IPS-NIHi11 (cell line): ENCODE results near the gene ELOVL6.
A peak's percentile ranks its signal among the peaks of the same experiment; 100 is the strongest.
"Not testable (repeated sequence)": the region's sequence is repeated elsewhere in the genome, so short reads cannot be mapped to it uniquely, and the experiment has no call there.

Experiments
- DNase-seq: peaks from one replicate; pipeline ENCODE4 v3.0.0; 2012; ENCODE audit warnings: mixed read lengths, low spot score

Gene ELOVL6, protein sequence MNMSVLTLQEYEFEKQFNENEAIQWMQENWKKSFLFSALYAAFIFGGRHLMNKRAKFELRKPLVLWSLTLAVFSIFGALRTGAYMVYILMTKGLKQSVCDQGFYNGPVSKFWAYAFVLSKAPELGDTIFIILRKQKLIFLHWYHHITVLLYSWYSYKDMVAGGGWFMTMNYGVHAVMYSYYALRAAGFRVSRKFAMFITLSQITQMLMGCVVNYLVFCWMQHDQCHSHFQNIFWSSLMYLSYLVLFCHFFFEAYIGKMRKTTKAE

DNA sequence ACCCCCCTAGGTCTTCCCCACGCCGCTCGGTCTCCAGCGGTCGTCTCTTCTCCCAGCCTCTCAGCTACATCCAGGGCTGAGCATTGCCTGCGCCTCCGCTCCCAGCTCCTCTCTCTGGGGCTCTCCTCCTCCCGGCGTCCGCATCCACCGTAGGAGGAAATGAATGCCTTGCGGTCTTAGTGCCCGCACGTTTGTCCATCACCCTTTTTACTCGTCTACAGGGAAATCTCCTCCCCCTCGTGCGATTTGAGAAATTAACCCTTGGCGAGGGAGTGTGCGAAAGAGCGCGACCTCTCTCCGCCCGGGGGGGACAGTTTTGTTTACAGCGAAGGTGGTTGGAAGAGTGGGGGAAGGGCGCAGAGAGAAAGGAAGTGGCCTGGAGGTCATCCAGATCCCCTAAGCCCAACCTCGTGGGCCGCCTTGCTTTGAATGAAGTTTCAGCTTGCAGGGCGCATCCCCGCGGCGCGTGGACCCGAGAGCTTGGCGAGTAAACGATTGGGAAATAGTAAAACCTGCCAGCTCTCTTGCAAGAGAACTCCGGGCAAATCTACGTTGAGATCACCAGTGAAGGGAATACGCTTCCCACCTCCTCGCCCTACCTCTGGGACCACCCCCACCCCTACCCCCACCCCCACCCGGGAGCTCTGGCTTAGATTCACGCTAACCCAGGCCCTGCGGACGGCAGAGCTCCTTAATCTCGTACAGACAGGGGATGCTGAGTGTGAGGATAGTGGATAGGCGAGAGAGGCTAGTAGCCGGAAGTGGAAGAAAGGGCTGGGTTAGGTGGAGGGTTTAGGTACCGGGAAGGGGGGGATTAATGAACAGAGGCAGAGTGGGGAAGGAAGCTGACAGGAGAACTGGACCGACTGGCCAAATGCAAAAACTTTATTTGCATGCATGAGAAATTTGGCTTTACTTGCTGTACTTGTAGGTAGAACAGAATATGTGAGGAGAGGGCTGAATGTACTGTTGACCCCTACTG, at the start of gene ELOVL6:
Gene ELOVL6 (minus strand): TSS at position 181 of the 982 bp plus-strand sequence. CDS start 280 bp downstream, outside the sequence.
- DNase-seq, result peak; percentile 74

DNA sequence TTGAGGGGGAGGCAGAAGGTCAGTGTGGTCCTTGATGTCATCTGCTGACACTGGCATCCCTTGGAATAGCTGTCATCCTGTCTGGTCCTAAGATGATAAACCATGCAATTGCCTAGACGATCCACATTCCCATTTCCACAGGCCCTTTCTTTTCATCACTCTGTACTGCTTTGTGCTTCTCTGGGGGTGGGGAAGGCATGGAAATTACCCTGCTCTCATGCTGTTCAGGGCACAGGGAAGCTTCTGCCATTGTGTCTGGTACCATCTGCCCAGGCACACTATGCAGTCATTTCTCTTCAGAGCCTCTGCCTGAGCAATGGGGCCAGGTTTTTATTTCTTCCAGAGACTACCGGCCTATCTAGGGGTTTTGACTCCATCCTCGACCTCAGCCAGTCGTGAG, 49.7 kb upstream of the ELOVL6 start:
- DNase-seq, result no peak

DNA sequence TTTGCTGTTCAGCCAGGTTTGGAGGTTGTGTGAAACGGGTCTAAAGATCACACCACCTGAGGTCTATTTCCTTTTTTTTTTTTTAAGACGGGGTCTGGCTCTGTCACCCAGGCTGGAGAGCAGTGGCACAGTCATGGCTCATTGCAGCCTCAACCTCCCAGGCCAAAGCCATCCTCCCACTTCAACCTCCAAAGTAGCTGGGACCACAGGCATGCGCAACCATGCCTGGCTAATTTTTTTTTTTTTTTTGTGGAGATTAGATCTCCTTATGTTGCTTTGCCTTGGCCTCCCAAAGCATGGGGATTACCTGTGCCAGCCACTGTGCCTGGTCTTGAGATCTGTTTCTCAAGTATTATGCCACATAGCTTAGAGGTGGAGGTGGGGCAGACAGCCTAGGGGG, 49.2 kb upstream of the ELOVL6 start:
- DNase-seq, result no peak

DNA sequence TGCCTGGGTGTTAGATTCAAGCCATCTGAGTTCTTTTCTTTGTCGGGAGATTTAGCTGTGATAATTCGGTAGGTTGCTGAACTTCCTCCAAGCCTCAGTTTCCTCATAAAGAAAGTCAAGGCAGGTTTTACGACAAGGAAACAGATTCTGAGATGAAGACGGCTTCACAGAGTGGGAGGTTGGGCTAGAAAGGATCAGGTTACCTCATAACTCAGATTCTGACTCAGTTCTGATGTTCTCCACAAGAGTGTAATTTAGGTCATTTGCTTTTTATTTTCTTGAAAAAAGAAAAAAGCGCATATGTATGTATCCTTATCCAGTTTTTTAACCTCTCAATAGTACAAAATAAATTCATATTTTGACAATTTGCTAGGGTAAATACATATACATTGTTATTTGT, 47.2 kb upstream of the ELOVL6 start:
- DNase-seq, result no peak

DNA sequence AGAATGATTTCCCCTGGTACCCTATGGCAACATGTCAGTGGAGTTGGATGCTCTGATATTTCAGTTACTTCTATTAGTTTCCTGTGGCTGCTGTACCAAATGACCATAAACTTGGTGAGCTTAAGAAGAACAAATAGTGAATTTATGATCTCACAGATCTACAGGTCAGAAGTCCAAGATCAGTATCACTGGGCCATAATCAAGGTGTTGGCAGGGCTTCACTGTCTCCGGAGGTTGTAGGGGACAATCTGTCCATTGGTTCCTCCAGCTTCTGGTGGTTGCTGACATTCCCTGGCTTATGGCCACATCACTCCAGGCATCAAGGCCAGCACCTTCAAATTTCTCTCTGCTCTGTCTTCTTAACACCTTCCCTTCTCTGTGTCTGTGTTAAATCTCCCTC, 37.9 kb upstream of the ELOVL6 start:
- DNase-seq, result no peak

DNA sequence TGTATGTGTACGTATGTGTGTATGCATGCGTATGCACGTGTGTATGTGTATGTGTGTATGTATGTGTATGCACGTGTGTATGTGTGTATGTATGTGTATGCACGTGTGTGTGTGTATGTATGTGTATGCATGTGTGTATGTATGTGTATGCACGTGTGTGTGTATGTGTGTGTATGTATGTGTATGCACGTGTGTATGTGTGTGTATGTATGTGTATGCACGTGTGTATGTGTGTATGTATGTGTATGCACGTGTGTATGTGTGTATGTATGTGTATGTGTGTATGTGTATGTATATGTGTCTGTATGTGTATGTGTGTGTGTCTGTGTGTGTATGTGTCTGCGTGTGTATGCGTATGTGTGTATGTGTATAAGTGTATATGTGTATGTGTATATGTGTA, 35.2 kb upstream of the ELOVL6 start:
- DNase-seq, result not testable (repeated sequence)

DNA sequence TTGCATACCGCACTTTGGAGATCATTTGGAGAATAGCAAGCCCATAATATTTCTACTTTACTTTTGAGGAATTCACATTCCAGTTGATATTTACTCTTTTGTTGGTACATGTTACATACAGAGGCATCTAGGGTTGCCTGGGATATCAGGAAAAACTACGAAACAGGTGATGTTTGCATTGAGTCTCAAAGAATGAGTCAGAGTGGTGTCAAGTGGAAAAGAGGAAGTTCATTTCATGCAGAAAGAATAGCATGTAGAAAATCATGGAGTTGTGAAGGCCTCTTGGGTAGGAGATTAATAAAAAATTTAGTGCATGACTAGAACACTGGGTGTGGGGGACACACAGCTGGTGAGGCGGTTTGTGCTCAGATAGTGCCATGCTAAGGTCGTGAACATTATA, 33.5 kb upstream of the ELOVL6 start:
- no peak for DNase-seq

DNA sequence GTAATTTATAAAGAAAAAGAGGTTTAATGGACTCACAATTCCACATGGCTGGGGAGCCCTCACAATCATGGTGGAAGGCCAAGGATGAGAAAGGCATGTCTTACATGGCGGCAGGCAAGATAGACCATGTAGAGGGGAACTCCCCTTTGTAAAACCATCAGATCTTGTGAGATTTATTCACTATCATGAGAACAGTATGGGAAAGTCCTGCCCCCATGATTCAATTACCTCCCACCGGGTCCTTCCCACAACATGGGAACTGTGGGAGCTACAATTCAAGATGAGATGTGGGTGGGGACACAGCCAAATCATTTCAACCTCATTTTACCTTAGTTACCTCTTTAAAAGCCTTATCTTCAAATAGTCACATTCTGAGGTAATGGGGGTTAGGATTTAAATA, 30.9 kb upstream of the ELOVL6 start:
- DNase-seq, result no peak

DNA sequence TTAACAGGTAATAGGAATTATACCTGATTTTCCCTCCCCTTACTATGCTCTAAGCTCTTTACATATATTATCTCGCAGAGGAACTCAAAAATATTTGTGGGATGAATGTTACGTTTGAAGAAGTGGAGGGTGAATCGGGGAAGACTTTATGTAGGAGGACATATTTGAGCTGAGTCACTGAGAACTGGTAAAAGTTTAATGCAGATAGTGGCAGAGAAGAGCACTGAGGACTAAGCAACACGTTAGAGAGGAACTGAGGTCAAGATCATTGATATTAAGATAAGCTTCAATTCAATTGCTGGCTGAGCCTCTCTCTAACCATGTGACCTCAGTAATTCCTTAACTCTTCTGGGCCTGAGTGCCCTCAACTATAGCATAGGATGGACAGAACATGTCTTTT, 26.4 kb upstream of the ELOVL6 start:
- DNase-seq, result no peak

DNA sequence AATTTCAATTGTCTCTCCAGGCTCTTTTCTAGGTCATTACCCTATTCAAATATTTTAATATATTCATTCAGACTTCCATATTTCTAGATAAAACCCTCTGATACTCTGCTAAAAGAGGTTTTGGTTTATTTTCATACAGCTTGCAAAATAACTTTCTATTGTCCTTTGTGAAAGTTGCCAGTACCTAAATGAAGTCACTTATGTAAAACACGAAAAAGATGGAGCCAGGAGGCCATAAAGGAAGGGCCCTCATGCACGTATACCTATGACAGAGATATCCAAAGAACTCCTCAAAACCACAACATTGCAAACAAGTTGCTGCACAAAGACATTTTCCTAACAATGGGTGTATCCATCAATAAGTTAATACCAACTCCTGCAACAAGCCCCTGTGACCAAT, 25.7 kb upstream of the ELOVL6 start:
- DNase-seq, result no peak

DNA sequence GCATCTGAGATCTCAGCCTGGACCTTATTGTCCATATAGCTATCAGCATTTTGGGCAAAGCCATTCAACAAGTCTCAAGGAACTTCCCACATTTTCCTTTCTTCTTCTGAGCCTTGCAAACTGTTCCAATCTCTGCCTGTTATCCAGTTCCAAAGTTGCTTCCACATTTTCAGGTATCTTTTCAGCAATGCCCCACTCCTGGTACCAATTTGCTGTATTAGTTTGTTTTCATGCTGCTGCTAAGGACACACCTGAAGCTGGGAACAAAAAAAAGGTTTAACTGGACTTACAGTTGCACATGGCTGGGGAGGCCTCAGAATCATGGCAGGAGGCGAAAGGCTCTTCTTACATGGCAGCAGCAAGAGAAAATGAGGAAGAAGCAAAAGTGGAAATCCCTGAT, 20.5 kb upstream of the ELOVL6 start:
- DNase-seq, result not testable (repeated sequence)

DNA sequence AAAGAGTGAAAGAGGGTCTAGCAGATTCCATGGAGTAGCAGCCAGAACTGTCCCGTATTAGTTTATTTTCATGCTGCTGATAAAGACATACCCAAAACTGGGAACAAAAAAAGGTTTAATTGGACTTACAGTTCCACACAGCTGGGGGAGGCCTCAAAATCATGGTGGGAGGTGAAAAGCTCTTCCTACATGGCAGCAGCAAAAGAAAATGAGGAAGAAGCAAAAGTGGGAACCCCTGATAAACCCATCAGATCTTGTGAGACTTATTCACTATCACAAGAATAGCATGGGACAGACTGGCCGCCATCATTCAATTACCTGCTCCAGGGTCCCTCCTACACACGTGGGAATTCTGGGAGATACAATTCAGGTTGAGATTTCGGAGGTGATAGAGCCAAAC, 18.8 kb upstream of the ELOVL6 start:
- not testable (repeated sequence) for DNase-seq

DNA sequence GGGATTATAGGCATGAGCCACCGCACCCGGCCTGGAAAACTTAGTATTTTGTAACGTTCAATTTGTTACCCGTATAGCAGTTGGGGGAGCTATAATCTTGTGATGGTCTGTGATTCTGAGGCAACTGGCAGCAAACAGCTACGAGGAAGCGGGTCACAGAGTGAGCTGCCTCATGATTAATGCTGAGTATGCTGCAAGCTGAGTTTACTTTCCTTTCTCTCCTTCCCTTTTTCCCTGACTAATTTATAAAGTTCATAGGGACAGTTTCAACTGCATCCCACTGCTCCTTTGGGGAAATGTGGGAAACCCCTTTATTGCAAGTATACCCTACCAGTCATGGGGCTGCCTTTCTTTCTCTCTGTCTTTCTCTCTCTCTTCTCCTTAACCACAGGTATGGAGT, 17.7 kb upstream of the ELOVL6 start:
- DNase-seq, result no peak

DNA sequence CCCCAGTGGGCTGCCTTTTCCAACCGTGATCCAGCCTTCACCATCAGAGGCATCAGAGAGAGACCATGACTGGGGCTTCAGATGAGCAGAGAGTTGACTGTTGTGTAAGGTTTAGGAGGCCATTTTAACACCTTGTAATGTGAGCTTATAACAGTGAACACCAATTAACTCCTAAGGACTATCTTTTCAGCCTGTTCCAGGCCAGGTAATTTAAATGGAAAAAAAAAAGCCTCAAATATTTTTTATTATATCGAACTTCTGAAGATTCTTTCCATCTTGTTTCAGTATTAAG, 13.3 kb upstream of the ELOVL6 start:
- DNase-seq, result no peak

DNA sequence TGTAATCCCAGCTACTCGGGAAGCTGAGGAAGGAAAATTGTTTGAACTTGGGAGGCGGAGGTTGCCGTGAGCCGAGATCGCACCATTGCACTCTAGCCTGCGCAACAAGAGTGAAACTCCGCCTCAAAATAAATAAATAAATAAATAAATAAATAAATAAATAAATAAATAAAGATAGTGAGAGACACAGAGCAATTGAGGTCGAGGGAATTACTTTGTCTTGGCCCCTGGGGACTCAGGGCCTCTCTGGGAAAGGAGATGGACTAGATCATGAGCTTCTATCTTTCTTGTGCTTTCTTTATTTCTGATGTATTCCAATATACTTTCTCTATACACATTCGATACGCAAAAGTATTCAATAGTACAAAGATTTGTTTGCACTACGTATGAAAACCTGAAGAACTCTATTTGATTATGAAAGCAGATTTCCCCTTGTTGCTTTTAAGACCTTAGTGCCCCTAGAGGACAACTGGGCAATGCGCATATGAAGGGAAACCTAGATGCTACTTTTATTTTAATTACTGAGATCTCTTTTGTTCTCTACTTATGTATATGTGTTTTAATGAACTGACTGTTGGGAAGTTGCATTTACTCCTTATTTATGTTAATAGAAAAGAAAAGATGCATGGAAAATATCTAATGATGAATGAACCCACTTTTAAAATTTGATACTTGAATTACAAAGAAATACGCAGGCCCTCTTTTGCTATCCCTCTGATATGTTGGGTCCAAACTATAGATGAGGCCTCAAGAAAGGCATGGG, 12.8 kb upstream of the ELOVL6 start:
- DNase-seq, result peak; percentile 25

DNA sequence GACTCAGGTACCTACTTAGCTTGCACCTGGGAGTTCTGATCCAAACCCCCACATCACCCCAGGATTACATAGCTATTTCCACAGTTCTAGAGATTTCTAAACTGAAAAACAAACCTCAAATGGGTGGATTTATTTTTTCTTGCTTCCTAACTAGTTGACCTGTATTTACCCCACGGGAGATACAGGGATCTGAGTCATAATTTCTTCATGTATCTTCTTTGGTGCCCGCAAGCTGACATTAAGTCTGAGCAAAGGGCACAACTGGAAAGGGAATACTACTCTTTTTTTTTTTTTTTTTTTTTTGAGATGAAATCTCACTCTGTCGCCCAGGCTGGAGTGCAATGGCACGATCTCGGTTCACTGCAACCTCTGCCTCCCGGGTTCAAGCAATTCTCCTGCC, 10.0 kb upstream of the ELOVL6 start:
- no peak for DNase-seq

DNA sequence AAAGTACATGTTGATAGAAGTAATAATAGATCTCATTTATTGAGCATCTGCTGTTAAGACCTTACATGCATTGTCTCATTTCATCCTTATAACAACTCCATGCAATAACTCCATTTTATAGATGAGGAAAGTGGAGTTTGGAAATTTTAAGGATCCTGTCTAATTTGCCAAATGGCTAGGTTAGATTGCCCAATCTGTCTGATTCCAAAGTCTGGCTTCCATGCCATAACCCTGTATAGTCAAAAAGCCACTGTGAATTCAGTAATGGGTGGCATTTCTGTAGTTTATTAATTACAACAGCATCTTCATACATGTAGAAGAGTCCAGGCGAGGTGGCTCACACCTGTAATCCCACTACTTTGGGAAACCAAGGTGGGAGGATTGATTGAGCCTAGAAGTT, 8.8 kb upstream of the ELOVL6 start:
- DNase-seq, result no peak

DNA sequence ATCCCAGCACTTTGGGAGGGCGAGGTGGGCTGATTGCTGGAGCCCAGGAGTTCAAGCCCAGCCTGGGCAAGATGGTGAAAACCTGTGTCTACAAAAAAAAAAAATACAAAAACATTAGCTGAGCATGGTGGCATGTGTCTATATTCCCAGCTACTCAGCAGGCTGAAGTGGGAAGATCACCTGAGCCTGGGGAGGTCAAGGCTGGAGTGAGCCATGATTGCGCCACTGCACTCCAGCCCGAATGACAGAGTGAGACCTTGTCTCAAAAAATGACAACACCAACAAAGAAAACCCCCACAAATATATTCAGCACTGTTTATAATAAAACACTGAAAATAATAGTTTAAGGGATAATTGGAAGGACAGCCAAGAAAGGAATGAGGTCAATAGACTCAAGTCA, 3.6 kb upstream of the ELOVL6 start:
- no peak for DNase-seq

DNA sequence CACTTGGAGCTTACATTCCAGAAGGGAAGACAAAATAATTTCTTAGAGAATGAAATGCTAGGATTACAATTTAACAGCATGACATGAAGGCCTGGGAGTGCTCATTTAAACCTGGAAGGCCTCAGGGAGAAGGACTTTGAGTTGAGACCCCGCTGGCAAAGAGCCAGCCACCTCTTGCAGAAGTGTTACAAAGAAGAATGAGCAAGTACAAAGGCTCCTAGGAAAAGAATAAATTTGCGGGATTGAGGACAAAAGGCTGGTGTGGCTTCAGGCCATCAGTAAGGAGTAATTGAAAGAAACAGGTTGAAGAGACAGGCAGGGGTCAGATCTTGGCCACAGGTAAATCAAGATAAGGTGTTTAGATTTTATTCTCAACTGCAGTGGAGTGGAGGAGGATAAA, 3.1 kb upstream of the ELOVL6 start:
- no peak for DNase-seq

DNA sequence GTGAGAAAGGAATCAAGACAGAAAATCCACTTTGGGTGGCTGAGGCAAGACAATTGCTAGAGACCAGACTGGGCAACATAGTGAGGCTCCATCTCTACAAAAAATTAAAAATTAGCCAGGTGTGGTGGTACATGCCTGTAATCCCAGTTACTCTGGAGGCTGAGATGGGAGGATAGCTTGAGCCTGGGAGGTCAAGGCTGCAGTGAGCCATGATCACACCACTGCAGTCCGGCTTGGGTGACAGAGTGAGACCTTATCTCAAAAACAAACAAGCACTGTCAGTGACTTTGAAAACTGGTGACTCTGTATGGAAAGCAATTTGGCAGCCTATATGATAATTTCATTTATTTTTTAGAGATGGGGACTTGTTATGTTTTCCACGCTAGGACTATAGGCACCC, 2.3 kb upstream of the ELOVL6 start:
- no peak for DNase-seq

DNA sequence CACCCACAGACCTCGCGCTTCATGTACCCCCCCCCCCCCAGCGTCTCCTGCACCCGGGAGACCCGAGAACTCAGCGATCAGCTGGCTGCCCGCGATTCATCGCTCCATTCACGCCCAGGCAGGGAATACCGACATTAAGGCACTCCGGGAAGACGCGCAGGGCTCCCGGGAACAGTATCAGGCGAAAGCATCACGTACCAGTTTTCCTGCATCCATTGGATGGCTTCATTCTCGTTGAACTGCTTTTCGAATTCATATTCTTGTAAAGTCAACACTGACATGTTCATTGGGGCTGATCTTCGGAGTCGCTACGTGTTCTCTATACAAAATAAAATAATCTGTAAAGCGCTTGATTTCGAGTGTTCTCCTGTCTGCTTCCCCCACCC, 373 bp downstream of the ELOVL6 start:
- no peak for DNase-seq

DNA sequence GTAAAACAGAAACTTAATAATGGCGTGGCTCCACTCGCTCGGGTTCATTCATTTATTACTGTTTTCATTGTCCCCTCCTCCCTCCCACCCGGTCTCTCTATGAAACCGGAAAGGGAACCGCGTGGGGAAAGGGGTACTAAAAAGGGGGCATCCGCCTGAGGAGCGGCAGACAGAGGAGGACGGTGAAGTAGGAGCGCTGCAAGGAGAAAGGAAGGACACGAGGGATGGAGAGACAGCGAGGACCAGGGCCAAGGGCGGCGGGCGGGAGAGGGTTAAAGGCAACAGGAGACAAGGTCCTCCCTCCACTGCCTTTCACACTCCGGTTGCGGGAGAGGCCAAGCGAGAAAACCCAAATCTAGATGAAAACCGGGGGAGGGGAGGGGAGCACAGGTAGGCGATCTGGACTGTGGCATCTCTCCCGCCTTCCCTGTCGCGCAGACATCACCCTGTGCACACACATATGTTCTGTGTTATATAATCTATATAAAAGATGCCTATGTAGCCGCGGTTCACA, 829 bp downstream of the ELOVL6 start:
- DNase-seq, result peak; percentile 24
